Measurements from ENCODE around the gene FOXP1. TPM values are rescaled to one million over a fixed set of nuclear protein-coding genes. Genes with fewer than 3 reads are reported as not detected.

Gene FOXP1
- total and polyA plus RNA-seq, 2 of the 13 experiments (the other 11 are each of a cell fraction or from before 2014, with no cell fraction given): 40.4 to 59.0 TPM

GRCh38 chr3:71583566-71584393 lies at the start of gene FOXP1 (continued):
- TF ChIP-seq SNAPC4 (CRISPR knock-in tag; IDR thresholded peaks at IDR 0.05) (no peak; the same call in 1 of the 2 replicates), ZFY (CRISPR knock-in tag; IDR thresholded peaks at IDR 0.05) (peak; percentile 49), IKZF5 (CRISPR knock-in tag; IDR thresholded peaks at IDR 0.05) (no peak), LCORL (IDR thresholded peaks at IDR 0.05) (no peak), LCORL (CRISPR knock-in tag; IDR thresholded peaks at IDR 0.05) (no peak), ZNF367 (CRISPR knock-in tag; IDR thresholded peaks at IDR 0.05; ENCODE audit: borderline replicate concordance) (no peak), MLXIP (CRISPR knock-in tag; IDR thresholded peaks at IDR 0.05; ENCODE audit: borderline replicate concordance) (no peak), FOXJ3 (CRISPR knock-in tag; IDR thresholded peaks at IDR 0.05; ENCODE audit: borderline replicate concordance) (0 out of 2 replicates have a peak, but pooled peaks have one; percentile 36), ZNF704 (CRISPR knock-in tag; IDR thresholded peaks at IDR 0.05; ENCODE audit: borderline replicate concordance) (no peak), SMAD9 (CRISPR knock-in tag; IDR thresholded peaks at IDR 0.05) (no peak), ZMAT3 (CRISPR knock-in tag; conservative IDR thresholded peaks at IDR 0.05) (no peak), DRAP1 (CRISPR knock-in tag; IDR thresholded peaks at IDR 0.05) (no peak), HNRNPK (IDR thresholded peaks at IDR 0.05; ENCODE audit: low read depth, low read length, poor library complexity, severe bottlenecking) (peak; percentile 56), ZNF33A (CRISPR knock-in tag; IDR thresholded peaks at IDR 0.05; ENCODE audit: borderline replicate concordance) (no peak), ATF1 (CRISPR knock-in tag; IDR thresholded peaks at IDR 0.05) (peak; percentile 50; the same call in 1 of the 2 replicates), MAZ (IDR thresholded peaks at IDR 0.05; ENCODE audit: borderline replicate concordance, low read depth, low read length) (peak; percentile 14; the same call in 1 of the 2 replicates), MAZ (CRISPR knock-in tag; IDR thresholded peaks at IDR 0.05; ENCODE audit: low read depth) (no peak), ZNF577 (CRISPR knock-in tag; IDR thresholded peaks at IDR 0.05; ENCODE audit: borderline replicate concordance, low read depth) (no peak)
